HTERT RPE-1 (cell line): ENCODE results near the gene MAP3K2.

Source experiments
- in situ Hi-C: fragments of 300-500 bp; cut with MboI; formaldehyde crosslinking; loops from 4 replicates; pipeline ENCODE4 v1.14.3; 2020; ENCODE audit warnings: low sequenced_read_pairs

The MAP3K2 gene, protein sequence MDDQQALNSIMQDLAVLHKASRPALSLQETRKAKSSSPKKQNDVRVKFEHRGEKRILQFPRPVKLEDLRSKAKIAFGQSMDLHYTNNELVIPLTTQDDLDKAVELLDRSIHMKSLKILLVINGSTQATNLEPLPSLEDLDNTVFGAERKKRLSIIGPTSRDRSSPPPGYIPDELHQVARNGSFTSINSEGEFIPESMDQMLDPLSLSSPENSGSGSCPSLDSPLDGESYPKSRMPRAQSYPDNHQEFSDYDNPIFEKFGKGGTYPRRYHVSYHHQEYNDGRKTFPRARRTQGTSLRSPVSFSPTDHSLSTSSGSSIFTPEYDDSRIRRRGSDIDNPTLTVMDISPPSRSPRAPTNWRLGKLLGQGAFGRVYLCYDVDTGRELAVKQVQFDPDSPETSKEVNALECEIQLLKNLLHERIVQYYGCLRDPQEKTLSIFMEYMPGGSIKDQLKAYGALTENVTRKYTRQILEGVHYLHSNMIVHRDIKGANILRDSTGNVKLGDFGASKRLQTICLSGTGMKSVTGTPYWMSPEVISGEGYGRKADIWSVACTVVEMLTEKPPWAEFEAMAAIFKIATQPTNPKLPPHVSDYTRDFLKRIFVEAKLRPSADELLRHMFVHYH

DNA sequence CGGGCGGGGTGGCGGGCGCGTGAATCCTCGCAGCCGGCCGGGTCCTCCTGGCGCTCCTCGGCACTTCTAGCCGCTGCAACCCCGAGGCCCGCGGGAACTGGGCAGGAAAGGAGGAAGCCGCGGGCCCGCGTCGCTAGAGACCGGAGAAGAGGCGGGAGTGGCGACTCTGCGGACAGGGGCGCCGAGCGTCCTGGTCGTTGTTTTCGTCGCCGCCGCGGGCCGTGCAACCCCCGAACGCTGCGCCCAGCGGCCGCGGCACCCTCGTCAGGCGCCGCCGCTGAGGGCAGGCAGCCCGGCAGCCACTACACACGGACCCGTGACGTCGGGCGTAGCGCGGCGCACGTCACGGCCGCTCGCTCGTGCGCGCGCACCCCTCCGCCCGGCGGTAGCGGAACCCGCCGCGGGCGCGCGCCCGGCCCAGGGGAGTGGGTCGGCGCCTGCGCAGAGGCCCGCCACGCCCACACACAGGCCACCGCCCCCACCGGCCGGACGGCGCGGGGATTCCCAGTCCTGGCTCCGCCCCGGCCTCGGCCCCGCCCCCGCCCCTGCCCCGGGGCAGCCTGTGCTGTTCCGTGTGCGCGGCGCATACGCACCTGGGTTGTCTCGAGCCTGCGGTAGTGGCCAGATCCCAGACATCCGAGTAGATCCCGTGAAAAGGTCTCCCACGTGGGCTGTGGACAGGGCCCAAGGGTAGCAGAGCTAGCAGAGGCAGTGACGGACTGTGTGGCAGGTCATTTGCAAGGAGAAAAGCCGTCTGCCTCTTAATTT, at the start of gene MAP3K2:
TSS of gene MAP3K2 (minus strand) at position 321 of the 768 bp plus-strand sequence. CDS start 44,846 bp downstream, outside the sequence.
- in situ Hi-C loops: no loop called here

DNA sequence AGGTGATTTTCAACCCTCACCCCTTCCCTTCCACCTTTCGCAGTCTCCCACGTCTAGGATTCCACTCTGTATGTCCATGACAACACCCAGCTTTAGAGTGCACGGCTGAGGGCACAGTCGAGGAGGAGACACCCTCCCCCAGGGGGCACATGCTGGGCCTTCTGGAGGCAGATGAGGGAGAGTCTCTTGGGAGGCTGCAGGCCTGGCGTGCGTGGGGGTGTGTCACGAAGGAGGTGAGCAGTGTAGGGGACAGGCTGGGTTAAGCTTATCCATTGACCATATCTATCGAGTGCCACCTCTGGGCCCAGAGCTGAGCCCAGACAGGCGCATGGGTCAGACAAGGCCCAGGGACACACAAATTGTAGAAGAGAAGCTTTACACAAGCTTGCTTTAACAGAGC, 49.3 kb upstream of the MAP3K2 start:
- in situ Hi-C loops: no loop called here

DNA sequence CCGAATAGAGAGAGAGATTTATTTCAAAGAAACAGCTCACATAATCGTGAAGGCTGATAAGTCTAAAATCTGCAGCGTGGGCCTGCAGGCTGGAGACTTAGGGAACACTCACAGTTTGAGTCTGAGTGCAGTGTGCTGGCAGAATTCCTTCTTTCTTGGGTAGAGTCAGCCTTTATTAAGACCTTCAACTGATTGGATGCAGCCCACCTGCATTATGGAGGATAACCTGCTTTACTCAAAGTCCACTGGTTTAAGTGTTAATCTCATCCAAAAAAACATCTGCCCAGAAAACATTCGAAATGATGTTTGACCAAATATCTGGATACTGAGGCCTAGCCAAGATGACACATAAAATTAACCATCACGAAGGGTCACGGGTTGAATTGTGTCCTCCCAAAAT, 46.7 kb upstream of the MAP3K2 start:
- in situ Hi-C loops: no loop called here

DNA sequence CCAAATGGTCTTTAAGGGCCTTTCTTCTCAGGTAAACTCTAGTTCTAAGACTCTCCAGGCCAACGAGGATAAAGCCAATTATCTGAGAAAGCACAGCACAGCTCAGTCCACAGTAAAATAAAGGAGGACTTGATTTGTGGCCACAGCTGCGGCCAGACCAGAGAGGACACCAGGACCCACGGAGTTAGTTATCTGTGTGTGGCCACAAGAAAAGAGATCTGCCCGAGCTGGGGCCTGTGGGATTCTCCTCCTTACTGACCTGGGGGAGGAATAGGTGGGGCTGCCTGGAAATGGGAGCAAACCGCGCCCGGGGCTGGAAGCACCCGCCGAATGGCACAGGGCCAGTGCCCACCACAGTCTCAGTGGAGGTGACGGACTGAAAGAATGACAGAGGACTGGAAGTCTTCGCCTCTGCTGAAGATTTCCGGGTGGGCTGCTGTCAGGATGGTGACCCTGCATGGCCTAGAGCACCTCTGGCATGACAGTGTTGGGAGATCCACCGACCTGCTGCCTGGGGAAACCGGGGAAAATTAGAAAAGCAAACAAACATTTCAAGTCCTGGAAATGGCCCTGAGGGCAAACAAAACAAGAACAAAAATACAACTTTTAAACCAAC, 43.7 kb upstream of the MAP3K2 start:
- in situ Hi-C loops: no loop called here

DNA sequence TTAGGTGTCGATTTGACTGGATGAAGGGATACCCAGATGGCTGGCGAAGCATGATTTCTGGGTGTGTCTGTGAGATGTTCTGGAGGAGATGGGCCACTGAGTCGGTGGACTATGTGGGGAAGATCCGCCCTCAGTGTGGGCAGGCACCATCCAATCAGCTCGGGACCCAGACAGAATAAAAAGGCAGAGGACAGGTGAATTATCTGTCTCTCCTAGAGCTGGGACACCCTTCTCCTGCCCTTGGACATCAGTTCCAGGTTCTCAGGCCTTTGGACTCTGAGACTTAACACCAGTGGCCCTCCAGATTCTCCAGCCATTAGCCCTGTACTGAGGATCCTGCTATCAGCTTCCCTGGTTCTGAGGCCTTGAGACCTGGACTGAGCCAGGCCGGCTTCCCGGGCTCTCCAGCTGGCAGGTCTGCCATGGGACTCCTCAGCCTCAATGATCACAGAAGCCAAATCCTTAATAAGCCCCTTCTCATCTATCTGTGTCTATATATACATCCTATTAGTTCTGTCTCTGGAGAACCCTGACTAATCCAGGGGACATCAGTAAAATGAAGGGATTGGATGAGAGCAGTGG, 42.2 kb upstream of the MAP3K2 start:
- in situ Hi-C loops: no loop called here

DNA sequence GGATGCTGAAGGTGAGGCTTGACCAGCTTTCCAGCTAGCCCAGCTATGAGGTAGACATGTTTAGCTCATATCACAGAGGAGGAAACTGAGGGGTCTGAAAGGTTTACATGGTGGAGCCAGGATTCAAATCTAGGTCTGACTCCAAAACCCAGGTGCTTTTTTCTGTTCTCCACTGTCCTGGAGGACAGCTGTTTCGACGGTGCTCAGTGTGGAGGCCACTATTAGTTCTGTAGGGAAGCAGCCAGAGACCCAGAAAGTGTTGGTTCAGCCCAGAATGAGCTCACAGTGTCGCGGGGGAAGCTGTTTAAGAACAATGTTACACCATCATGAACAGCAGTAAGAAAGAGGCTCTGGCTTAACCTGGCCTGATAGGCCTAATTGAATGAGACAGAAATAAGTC, 41.5 kb upstream of the MAP3K2 start:
- in situ Hi-C loops: no loop called here

DNA sequence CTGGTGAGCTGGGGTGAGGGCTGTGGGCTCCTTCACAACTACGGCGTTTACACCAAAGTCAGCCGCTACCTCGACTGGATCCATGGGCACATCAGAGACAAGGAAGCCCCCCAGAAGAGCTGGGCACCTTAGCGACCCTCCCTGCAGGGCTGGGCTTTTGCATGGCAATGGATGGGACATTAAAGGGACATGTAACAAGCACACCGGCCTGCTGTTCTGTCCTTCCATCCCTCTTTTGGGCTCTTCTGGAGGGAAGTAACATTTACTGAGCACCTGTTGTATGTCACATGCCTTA, 41.0 kb upstream of the MAP3K2 start:
- in situ Hi-C loops: no loop called here

DNA sequence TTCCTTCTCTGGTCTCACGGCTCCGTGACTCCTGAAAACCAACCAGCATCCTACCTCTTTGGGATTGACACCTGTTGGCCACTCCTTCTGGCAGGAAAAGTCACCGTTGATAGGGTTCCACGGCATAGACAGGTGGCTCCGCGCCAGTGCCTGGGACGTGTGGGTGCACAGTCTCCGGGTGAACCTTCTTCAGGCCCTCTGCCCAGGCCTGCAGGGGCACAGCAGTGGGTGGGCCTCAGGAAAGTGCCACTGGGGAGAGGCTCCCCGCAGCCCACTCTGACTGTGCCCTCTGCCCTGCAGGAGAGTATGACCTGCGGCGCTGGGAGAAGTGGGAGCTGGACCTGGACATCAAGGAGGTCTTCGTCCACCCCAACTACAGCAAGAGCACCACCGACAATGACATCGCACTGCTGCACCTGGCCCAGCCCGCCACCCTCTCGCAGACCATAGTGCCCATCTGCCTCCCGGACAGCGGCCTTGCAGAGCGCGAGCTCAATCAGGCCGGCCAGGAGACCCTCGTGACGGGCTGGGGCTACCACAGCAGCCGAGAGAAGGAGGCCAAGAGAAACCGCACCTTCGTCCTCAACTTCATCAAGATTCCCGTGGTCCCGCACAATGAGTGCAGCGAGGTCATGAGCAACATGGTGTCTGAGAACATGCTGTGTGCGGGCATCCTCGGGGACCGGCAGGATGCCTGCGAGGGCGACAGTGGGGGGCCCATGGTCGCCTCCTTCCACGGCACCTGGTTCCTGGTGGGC, 40.5 kb upstream of the MAP3K2 start:
- in situ Hi-C loops: no loop called here

DNA sequence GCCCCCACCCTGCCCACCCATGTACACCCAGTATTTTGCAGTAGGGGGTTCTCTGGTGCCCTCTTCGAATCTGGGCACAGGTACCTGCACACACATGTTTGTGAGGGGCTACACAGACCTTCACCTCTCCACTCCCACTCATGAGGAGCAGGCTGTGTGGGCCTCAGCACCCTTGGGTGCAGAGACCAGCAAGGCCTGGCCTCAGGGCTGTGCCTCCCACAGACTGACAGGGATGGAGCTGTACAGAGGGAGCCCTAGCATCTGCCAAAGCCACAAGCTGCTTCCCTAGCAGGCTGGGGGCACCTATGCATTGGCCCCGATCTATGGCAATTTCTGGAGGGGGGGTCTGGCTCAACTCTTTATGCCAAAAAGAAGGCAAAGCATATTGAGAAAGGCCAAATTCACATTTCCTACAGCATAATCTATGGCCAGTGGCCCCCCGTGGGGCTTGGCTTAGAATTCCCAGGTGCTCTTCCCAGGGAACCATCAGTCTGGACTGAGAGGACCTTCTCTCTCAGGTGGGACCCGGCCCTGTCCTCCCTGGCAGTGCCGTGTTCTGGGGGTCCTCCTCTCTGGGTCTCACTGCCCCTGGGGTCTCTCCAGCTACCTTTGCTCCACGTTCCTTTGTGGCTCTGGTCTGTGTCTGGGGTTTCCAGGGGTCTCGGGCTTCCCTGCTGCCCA, 39.7 kb upstream of the MAP3K2 start:
- in situ Hi-C loops: no loop called here

DNA sequence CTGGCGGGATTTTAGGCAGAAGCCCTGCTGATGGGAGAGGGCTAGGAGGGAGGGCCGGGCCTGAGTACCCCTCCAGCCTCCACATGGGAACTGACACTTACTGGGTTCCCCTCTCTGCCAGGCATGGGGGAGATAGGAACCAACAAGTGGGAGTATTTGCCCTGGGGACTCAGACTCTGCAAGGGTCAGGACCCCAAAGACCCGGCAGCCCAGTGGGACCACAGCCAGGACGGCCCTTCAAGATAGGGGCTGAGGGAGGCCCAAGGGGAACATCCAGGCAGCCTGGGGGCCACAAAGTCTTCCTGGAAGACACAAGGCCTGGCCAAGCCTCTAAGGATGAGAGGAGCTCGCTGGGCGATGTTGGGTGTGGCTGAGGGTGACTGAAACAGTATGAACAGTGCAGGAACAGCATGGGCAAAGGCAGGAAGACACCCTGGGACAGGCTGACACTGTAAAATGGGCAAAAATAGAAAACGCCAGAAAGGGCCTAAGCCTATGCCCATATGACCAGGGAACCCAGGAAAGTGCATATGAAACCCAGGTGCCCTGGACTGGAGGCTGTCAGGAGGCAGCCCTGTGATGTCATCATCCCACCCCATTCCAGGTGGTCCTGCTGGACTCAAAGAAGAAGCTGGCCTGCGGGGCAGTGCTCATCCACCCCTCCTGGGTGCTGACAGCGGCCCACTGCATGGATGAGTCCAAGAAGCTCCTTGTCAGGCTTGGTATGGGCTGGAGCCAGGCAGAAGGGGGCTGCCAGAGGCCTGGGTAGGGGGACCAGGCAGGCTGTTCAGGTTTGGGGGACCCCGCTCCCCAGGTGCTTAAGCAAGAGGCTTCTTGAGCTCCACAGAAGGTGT, 39.0 kb upstream of the MAP3K2 start:
- in situ Hi-C loops: no loop called here

DNA sequence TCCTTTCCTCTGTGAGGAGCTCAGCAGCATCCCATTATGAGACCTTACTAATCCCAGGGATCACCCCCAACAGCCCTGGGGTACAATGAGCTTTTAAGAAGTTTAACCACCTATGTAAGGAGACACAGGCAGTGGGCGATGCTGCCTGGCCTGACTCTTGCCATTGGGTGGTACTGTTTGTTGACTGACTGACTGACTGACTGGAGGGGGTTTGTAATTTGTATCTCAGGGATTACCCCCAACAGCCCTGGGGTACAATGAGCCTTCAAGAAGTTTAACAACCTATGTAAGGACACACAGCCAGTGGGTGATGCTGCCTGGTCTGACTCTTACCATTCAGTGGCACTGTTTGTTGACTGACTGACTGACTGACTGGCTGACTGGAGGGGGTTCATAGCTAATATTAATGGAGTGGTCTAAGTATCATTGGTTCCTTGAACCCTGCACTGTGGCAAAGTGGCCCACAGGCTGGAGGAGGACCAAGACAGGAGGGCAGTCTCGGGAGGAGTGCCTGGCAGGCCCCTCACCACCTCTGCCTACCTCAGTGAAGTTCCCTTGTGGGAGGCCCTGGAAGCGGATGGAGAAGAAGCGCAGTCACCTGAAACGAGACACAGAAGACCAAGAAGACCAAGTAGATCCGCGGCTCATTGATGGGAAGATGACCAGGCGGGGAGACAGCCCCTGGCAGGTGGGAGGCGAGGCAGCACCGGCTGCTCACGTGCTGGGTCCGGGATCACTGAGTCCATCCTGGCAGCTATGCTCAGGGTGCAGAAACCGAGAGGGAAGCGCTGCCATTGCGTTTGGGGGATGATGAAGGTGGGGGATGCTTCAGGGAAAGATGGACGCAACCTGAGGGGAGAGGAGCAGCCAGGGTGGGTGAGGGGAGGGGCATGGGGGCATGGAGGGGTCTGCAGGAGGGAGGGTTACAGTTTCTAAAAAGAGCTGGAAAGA, 38.0 kb upstream of the MAP3K2 start:
- in situ Hi-C loops: no loop called here

DNA sequence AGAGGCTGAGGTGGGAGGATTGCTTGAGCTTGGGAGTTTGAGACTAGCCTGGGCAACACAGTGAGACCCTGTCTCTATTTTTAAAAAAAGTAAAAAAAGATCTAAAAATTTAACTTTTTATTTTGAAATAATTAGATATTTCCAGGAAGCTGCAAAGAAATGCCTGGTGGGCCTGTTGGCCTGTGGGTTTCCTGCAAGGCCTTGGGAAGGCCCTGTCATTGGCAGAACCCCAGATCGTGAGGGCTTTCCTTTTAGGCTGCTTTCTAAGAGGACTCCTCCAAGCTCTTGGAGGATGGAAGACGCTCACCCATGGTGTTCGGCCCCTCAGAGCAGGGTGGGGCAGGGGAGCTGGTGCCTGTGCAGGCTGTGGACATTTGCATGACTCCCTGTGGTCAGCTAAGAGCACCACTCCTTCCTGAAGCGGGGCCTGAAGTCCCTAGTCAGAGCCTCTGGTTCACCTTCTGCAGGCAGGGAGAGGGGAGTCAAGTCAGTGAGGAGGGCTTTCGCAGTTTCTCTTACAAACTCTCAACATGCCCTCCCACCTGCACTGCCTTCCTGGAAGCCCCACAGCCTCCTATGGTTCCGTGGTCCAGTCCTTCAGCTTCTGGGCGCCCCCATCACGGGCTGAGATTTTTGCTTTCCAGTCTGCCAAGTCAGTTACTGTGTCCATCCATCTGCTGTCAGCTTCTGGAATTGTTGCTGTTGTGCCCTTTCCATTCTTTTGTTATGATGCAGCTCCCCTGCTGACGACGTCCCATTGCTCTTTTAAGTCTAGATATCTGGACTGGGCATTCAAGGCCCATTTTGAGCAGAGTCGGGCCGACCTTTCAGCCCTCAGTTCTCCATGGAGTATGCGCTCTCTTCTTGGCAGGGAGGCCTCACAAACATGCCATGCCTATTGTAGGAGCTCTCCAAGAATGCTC, 37.1 kb upstream of the MAP3K2 start:
- in situ Hi-C loops: no loop called here

DNA sequence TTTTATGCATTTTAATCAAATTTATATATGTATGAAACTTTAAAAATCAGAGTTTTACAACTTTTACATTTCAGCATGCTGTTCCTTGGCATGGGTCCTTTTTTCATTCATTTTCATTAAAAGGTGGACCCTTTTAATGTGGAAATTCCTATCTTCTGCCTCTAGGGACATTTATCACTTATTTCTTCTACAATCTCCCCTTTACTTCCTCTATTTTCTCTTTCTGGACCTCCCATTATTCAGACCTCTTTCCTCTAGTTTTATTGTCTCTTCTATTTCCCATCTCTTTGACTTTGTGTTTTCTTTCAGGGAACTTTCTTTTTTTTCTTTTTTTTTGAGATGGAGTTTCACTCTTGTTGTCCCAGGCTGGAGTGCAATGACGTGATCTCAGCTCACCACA, 36.1 kb upstream of the MAP3K2 start:
- in situ Hi-C loops: no loop called here

DNA sequence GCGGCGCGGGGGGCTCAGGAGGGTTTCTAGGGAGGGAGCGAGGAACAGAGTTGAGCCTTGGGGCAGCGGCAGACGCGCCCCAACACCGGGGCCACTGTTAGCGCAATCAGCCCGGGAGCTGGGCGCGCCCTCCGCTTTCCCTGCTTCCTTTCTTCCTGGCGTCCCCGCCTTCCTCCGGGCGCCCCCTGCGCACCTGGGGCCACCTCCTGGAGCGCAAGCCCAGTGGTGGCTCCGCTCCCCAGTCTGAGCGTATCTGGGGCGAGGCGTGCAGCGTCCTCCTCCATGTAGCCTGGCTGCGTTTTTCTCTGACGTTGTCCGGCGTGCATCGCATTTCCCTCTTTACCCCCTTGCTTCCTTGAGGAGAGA, 35.7 kb upstream of the MAP3K2 start:
- in situ Hi-C loops: no loop called here

DNA sequence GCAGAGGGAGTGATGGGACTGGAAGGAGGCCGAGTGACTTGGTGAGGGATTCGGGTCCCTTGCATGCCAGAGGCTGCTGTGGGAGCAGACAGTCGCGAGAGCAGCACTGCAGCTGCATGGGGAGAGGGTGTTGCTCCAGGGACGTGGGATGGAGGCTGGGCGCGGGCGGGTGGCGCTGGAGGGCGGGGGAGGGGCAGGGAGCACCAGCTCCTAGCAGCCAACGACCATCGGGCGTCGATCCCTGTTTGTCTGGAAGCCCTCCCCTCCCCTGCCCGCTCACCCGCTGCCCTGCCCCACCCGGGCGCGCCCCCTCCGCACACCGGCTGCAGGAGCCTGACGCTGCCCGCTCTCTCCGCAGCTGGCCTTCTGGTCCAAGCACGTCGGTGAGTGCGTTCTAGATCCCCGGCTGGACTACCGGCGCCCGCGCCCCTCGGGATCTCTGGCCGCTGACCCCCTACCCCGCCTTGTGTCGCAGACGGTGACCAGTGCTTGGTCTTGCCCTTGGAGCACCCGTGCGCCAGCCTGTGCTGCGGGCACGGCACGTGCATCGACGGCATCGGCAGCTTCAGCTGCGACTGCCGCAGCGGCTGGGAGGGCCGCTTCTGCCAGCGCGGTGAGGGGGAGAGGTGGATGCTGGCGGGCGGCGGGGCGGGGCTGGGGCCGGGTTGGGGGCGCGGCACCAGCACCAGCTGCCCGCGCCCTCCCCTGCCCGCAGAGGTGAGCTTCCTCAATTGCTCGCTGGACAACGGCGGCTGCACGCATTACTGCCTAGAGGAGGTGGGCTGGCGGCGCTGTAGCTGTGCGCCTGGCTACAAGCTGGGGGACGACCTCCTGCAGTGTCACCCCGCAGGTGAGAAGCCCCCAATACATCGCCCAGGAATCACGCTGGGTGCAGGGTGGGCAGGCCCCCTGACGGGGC, 35.0 kb upstream of the MAP3K2 start:
- in situ Hi-C loops: no loop called here
